Transverse colon (tissue), 4 donors: Measurements from ENCODE around the gene TRIML2. TPM values are rescaled to one million over a fixed set of nuclear protein-coding genes. Genes with fewer than 3 reads are reported as not detected.

Experiments
- DNase-seq: peaks from one replicate; pipeline ENCODE4 v3.0.0-alpha.2; 2019
- H3K27ac ChIP-seq, 4 donors: fragments of 200-600 bp; sonication (generic); 2 replicates each; pipeline ENCODE4 v1.5.1; 2016 to 2018; ENCODE audit warnings: inconsistent platforms in 4 of 4
- H3K27me3 ChIP-seq: fragments of 200-600 bp; sonication (generic); 2 replicates; pipeline ENCODE4 v1.5.1; 2017; ENCODE audit warnings: inconsistent platforms
- H3K36me3 ChIP-seq, 4 donors: fragments of 200-600 bp; sonication (generic); 2 replicates each; pipeline ENCODE4 v1.5.1; 2017 to 2019; ENCODE audit warnings: inconsistent platforms in 4 of 4
- H3K4me1 ChIP-seq, 4 donors: fragments of 200-600 bp; sonication (generic); 2 replicates each; pipeline ENCODE4 v1.5.1; 2017 to 2020; ENCODE audit warnings: inconsistent platforms in 4 of 4
- H3K4me3 ChIP-seq, 4 donors: fragments of 200-600 bp; sonication (generic); 1 replicate in 1 of 4; 2 replicates in 3 of 4; pipeline versions ENCODE4 v1.5.1 to v1.6.1; 2017 to 2019; ENCODE audit warnings: inconsistent platforms in 4 of 4
- H3K9me3 ChIP-seq, 2 donors: fragments of 200-600 bp; sonication (generic); 2 replicates each; pipeline ENCODE4 v1.5.1; 2017 to 2019; ENCODE audit warnings: inconsistent platforms in 2 of 2
- EP300 ChIP-seq: sonication (generic); formaldehyde crosslinking; IDR thresholded peaks from one replicate; pipeline ENCODE4 v1.6.1; 2017; ENCODE audit warnings: antibody characterized with exemption, low read depth
- POLR2A ChIP-seq: fragments of 450-650 bp; IDR thresholded peaks from one replicate; pipeline ENCODE4 v1.6.1; 2016; ENCODE audit warnings: antibody characterized with exemption, mild to moderate bottlenecking, moderate library complexity
- POLR2AphosphoS5 ChIP-seq, 3 donors: sonication (generic); formaldehyde crosslinking; IDR thresholded peaks; one replicate each; pipeline ENCODE4 v1.6.1; 2016; ENCODE audit warnings: antibody characterized with exemption in 3 of 3
- WGBS, 2 donors: methylation state at CpG; one replicate each; pipeline ENCODE4 v1.1.5; 2018; ENCODE audit warnings: low coverage in 1 of 2; 5-methylcytosine and 5-hydroxymethylcytosine counted together
- in situ Hi-C, 4 donors: fragments of 200-750 bp; cut with MboI; loops; one replicate each; pipeline versions ENCODE4 v1.15.0 to v1.15.1; 2017; ENCODE audit warnings: low sequenced_read_pairs in 3 of 4, low pct_ligation_motif_present in 1 of 4, low pct_unique_long_range_greater_than_20kb in 1 of 4
- intact Hi-C: fragments of 100-400 bp; cut with DNase I; formaldehyde crosslinking; loops from one replicate; pipeline ENCODE4 v1.15.1; 2023; ENCODE audit warnings: low total_unique reads
- total RNA-seq, 4 donors: library from RNA; depleted of rRNA; stranded (reverse); fragments of >200 nt; gene quantifications; one replicate each; pipeline ENCODE4 v1.1.0, GENCODE V29; 2016
- TF ChIP-seq, protein P1 (sequence below), 5 experiments: fragments of 200-600 bp in 3 of 5; fragments of 450-650 bp in 2 of 5; sonication (generic) in 3 of 5; IDR thresholded peaks; 1 replicate in 2 of 5; 2 replicates in 3 of 5; pipeline ENCODE4 v1.5.1; 2016 to 2017; ENCODE audit warnings: antibody characterized with exemption in 5 of 5, inconsistent platforms in 3 of 5, mild to moderate bottlenecking in 2 of 5, moderate library complexity in 1 of 5

The TRIML2 gene
- total RNA-seq, 4 donors from 2014 or later = not detected

DNA sequence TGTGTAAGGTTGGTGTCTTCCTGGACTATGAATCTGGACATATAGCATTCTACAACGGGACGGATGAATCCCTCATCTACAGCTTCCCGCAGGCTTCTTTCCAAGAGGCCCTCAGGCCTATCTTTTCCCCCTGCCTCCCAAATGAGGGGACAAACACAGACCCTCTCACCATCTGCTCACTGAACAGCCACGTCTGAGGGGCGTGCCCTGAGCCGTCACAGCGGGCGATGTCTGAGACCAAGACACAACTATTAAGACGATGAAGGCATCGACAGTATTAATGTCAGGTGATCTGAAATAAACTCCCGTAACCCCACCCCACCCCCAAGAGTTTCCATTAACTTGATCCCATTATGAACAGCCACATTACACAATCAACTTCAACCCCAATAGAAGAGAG is 37.8 kb upstream of the TRIML2 start:
- in situ Hi-C loops = no loop called here
- no peak for DNase-seq
- H3K27me3 ChIP-seq = no peaks in the 10 kb centered on the region
- no peak overlapping the region for H3K4me3 ChIP-seq
- intact Hi-C loops = no loop called here
- H3K36me3 ChIP-seq = no peaks in the 10 kb centered on the region
- H3K4me1 ChIP-seq = no peaks in the 10 kb centered on the region
- no peaks in the 10 kb centered on the region for H3K9me3 ChIP-seq
- 93% methylated on average over 11 of the region's 11 CpGs; no CpG with 5 or more reads in 1 of the 2 donors for WGBS, 2 donors
- no peak overlapping the region for H3K27ac ChIP-seq
- TF ChIP-seq POLR2AphosphoS5 (IDR thresholded peaks at IDR 0.05) = no peak
- no peak for TF ChIP-seq POLR2A
- TF ChIP-seq EP300 = no peak
- TF ChIP-seq, protein P1, sequence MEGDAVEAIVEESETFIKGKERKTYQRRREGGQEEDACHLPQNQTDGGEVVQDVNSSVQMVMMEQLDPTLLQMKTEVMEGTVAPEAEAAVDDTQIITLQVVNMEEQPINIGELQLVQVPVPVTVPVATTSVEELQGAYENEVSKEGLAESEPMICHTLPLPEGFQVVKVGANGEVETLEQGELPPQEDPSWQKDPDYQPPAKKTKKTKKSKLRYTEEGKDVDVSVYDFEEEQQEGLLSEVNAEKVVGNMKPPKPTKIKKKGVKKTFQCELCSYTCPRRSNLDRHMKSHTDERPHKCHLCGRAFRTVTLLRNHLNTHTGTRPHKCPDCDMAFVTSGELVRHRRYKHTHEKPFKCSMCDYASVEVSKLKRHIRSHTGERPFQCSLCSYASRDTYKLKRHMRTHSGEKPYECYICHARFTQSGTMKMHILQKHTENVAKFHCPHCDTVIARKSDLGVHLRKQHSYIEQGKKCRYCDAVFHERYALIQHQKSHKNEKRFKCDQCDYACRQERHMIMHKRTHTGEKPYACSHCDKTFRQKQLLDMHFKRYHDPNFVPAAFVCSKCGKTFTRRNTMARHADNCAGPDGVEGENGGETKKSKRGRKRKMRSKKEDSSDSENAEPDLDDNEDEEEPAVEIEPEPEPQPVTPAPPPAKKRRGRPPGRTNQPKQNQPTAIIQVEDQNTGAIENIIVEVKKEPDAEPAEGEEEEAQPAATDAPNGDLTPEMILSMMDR (IDR thresholded peaks at IDR 0.05) = no peak

GRCh38 chr4:188146618-188147017 is 37.2 kb upstream of the TRIML2 start:
- no peaks in the 10 kb centered on the region for H3K36me3 ChIP-seq
- 87 to 89% methylated on average over 6 to 11 of the region's 11 CpGs for WGBS, 2 donors
- H3K27me3 ChIP-seq = no peaks in the 10 kb centered on the region
- in situ Hi-C loops = no loop called here
- no peak for DNase-seq
- H3K4me1 ChIP-seq = no peaks in the 10 kb centered on the region
- TF ChIP-seq, protein P1 (IDR thresholded peaks at IDR 0.05) = no peak
- TF ChIP-seq POLR2A = no peak
- no peak for TF ChIP-seq EP300
- TF ChIP-seq POLR2AphosphoS5 (IDR thresholded peaks at IDR 0.05) = no peak
- H3K27ac ChIP-seq = no peak overlapping the region
- H3K9me3 ChIP-seq = no peaks in the 10 kb centered on the region
- intact Hi-C loops = no loop called here
- no peak overlapping the region for H3K4me3 ChIP-seq

GRCh38 chr4:188145601-188146000 is 36.2 kb upstream of the TRIML2 start:
- no peak overlapping the region for H3K4me3 ChIP-seq
- no peaks in the 10 kb centered on the region for H3K9me3 ChIP-seq
- TF ChIP-seq POLR2A (no peak), POLR2AphosphoS5 (IDR thresholded peaks at IDR 0.05) (no peak), EP300 (no peak)
- TF ChIP-seq, protein P1 (IDR thresholded peaks at IDR 0.05) = no peak
- intact Hi-C loops = no loop called here
- H3K36me3 ChIP-seq = no peaks in the 10 kb centered on the region
- in situ Hi-C loops = no loop called here
- 80 to 85% methylated on average over 2 to 10 of the region's 10 CpGs for WGBS, 2 donors
- H3K27me3 ChIP-seq = no peaks in the 10 kb centered on the region
- H3K27ac ChIP-seq = no peak overlapping the region
- H3K4me1 ChIP-seq = no peaks in the 10 kb centered on the region
- DNase-seq = no peak

DNA sequence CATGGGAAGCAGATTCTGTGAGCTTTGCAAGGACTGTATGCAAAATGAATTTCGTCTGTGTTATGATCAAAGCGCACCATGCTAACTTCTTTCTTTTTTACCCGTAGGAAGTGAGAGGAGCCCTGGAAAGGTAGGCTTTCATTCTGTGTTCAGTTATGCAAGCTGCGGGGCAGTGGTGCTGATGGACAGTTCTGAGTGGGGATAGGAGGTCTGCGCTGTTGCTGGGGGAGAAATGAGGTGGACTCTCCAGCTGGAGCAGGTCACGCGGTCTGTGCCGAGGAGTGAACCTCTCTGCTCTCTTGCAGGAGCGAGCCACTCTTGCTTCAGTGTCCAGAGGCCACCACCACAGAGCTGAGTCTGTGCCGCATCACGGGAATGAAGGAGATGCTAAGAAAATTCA is 34.3 kb upstream of the TRIML2 start:
- no peak for DNase-seq
- WGBS, 2 donors = 72% methylated on average over 10 of the region's 11 CpGs; no CpG with 5 or more reads in 1 of the 2 donors
- in situ Hi-C loops = no loop called here
- Histone ChIP-seq H3K36me3 (no peaks in the 10 kb centered on the region), H3K27me3 (no peaks in the 10 kb centered on the region), H3K27ac (no peak overlapping the region), H3K9me3 (no peaks in the 10 kb centered on the region), H3K4me3 (no peak overlapping the region), H3K4me1 (no peaks in the 10 kb centered on the region)
- TF ChIP-seq POLR2A = no peak
- TF ChIP-seq EP300 = no peak
- no peak for TF ChIP-seq POLR2AphosphoS5 (IDR thresholded peaks at IDR 0.05)
- TF ChIP-seq, protein P1 (IDR thresholded peaks at IDR 0.05) = no peak
- intact Hi-C loops = no loop called here
